A673 (cell line): ENCODE measurements around the gene PDGFB. TPM values are rescaled to one million over a fixed set of nuclear protein-coding genes. Genes with fewer than 3 reads are reported as not detected.

Source experiments
- BruUV-seq: library from RNA; stranded (reverse); fragments of 400-500 nt; replicated peaks from 2 replicates; lab custom pipeline; 2021; lab: Mats Ljungman, UMichigan
- CTCF ChIA-PET: fragments of 300-600 bp; sonication (Branson Sonifier 250); formaldehyde crosslinking; loops from one replicate; lab custom pipeline; 2022; ENCODE audit warnings: antibody characterized with exemption; lab: Charles Lee
- POLR2A ChIA-PET: fragments of 300-600 bp; sonication (Branson Sonifier 250); formaldehyde crosslinking; loops from one replicate; lab custom pipeline; 2022; ENCODE audit warnings: antibody characterized with exemption; ENCODE audit not compliant: low non-redundant PET; lab: Charles Lee
- DNase-seq: peaks from one replicate; pipeline ENCODE4 v3.0.0-alpha.2; 2015; ENCODE audit warnings: low spot score
- H3K27ac ChIP-seq: fragments of 200-600 bp; sonication (generic); 2 replicates; pipeline ENCODE4 v1.5.1; 2016; ENCODE audit warnings: mixed run types, low read depth, mild to moderate bottlenecking, mixed read lengths, antibody characterized with exemption, low read length; ENCODE audit not compliant: poor library complexity, severe bottlenecking
- H3K27me3 ChIP-seq: fragments of 200-600 bp; sonication (generic); replicated peaks from 2 replicates; pipeline ENCODE4 v1.6.1; 2017; ENCODE audit warnings: mixed run types, low read depth, mild to moderate bottlenecking, mixed read lengths, antibody characterized with exemption, low read length; ENCODE audit not compliant: insufficient read depth, poor library complexity
- H3K36me3 ChIP-seq: fragments of 200-600 bp; sonication (generic); 2 replicates; pipeline ENCODE4 v1.6.1; 2016; ENCODE audit warnings: mixed run types, mild to moderate bottlenecking, mixed read lengths, antibody characterized with exemption, low read length; ENCODE audit not compliant: insufficient read depth, poor library complexity, severe bottlenecking
- H3K4me1 ChIP-seq: fragments of 200-600 bp; sonication (generic); 2 replicates; pipeline ENCODE4 v1.6.1; 2017; ENCODE audit warnings: mixed run types, mild to moderate bottlenecking, mixed read lengths, antibody characterized with exemption, low read length; ENCODE audit not compliant: insufficient read depth, poor library complexity, severe bottlenecking
- H3K4me3 ChIP-seq: fragments of 200-600 bp; sonication (generic); 2 replicates; pipeline ENCODE4 v1.5.1; 2016; ENCODE audit warnings: low read depth, mixed run types, mild to moderate bottlenecking, mixed read lengths, low read length; ENCODE audit not compliant: poor library complexity, severe bottlenecking
- H3K9me3 ChIP-seq: fragments of 200-600 bp; sonication (generic); 2 replicates; pipeline ENCODE4 v1.6.1; 2016; ENCODE audit warnings: mixed run types, low read depth, mild to moderate bottlenecking, mixed read lengths, antibody characterized with exemption, low read length; ENCODE audit not compliant: poor library complexity, severe bottlenecking
- EZH2 ChIP-seq: fragments of 200-600 bp; sonication (generic); IDR thresholded peaks from 2 replicates; pipeline ENCODE4 v1.6.1; 2017; ENCODE audit warnings: borderline replicate concordance, low read depth, mild to moderate bottlenecking, mixed read lengths, antibody characterized with exemption, low read length; ENCODE audit not compliant: poor library complexity, severe bottlenecking
- intact Hi-C: fragments of 100-400 bp; cut with micrococcal nuclease; formaldehyde crosslinking; loops from one replicate; pipeline ENCODE4 v1.10.0; 2022; ENCODE audit not compliant: unreplicated experiment
- total RNA-seq: library from RNA; stranded (reverse); gene quantifications from 2 replicates; pipeline ENCODE4 v1.2.3, GENCODE V29; 2021
- TF ChIP-seq, protein P1 (sequence below): fragments of 300-800, 200-600 bp; sonication (generic); conservative IDR thresholded peaks from 2 replicates; pipeline ENCODE4 v1.5.1; 2017; ENCODE audit warnings: low read depth, mild to moderate bottlenecking, antibody characterized with exemption, low read length, moderate library complexity, mixed read lengths

Gene PDGFB
- total RNA-seq, 1 experiment from 2014 or later = 0.09 TPM

DNA sequence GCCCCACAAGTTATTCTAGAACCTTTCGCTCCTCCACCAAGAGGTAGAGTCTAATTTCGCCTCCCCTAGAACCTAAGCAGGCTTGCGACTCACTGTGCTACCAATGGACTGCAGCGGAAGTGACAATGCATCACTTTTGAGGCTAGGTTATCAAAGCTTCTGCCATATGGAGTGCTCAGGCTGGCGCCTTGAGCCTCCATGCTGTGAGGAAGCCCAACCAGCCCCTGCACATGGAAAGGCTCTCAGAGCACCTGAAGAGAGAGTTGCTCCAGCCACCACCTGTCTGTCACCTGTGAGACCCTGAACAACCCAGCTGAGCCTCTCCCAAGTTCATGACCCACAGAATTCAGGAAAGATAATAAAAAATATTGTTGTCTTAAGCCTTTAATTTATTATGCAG lies 63.0 kb downstream of the PDGFB start:
- H3K36me3 ChIP-seq = no peaks in the 10 kb centered on the region
- TF ChIP-seq, protein P1, sequence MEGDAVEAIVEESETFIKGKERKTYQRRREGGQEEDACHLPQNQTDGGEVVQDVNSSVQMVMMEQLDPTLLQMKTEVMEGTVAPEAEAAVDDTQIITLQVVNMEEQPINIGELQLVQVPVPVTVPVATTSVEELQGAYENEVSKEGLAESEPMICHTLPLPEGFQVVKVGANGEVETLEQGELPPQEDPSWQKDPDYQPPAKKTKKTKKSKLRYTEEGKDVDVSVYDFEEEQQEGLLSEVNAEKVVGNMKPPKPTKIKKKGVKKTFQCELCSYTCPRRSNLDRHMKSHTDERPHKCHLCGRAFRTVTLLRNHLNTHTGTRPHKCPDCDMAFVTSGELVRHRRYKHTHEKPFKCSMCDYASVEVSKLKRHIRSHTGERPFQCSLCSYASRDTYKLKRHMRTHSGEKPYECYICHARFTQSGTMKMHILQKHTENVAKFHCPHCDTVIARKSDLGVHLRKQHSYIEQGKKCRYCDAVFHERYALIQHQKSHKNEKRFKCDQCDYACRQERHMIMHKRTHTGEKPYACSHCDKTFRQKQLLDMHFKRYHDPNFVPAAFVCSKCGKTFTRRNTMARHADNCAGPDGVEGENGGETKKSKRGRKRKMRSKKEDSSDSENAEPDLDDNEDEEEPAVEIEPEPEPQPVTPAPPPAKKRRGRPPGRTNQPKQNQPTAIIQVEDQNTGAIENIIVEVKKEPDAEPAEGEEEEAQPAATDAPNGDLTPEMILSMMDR = no peak
- no peak for TF ChIP-seq EZH2
- no peaks in the 10 kb centered on the region for H3K9me3 ChIP-seq
- H3K27me3 ChIP-seq = no peaks in the 10 kb centered on the region
- ChIA-PET CTCF (no interaction called here), POLR2A (no interaction called here)
- DNase-seq = no peak
- no peak overlapping the region for H3K4me3 ChIP-seq
- intact Hi-C loops = no loop called here
- H3K4me1 ChIP-seq = no peaks in the 10 kb centered on the region
- no peak overlapping the region for H3K27ac ChIP-seq
- BruUV-seq = no TSS peak

DNA sequence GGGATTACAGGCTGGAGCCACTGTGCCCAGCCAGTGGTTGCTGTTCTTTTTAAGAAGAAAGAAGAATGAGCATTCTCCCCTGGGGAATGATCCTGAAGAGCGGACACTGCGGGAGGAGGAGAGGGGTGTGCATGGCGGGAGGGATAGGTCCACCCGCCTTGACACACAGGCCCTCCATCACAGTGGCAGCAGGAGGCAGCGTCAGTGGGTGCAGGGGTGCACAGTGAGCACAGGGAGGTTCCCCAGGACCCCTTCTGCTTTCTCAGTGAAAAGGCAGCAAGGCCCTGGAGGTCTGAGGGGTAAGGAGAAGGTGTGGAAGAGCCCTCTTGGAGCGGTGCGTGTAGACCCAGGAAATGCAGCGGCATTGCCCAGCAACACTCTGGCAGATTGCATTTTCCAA lies 63.4 kb downstream of the PDGFB start:
- no peaks in the 10 kb centered on the region for H3K36me3 ChIP-seq
- DNase-seq = no peak
- ChIA-PET CTCF (no interaction called here), POLR2A (no interaction called here)
- no peaks in the 10 kb centered on the region for H3K4me1 ChIP-seq
- no peak overlapping the region for H3K4me3 ChIP-seq
- H3K9me3 ChIP-seq = no peaks in the 10 kb centered on the region
- intact Hi-C loops = no loop called here
- BruUV-seq = no TSS peak
- no peak for TF ChIP-seq EZH2
- TF ChIP-seq, protein P1 = no peak
- no peak overlapping the region for H3K27ac ChIP-seq
- H3K27me3 ChIP-seq = no peaks in the 10 kb centered on the region

GRCh38 chr22:39179841-39180335 lies 64.9 kb downstream of the PDGFB start:
- TF ChIP-seq EZH2 = no peak
- TF ChIP-seq, protein P1 = no peak
- CTCF ChIA-PET = no interaction called here
- intact Hi-C loops = loop anchor here (10.0 kb wide), 2 partner anchors 65 to 865 kb away; partner anchors contain the start of gene PDGFB

More at GRCh38 chr22:39179841-39180335, 64.9 kb downstream of the PDGFB start:
- DNase-seq = no peak
- H3K4me1 ChIP-seq = peaks cover 6% of the 10 kb centered on the region
- no peak overlapping the region for H3K4me3 ChIP-seq
- H3K9me3 ChIP-seq = no peaks in the 10 kb centered on the region
- H3K27me3 ChIP-seq = no peaks in the 10 kb centered on the region
- no peaks in the 10 kb centered on the region for H3K36me3 ChIP-seq
- no TSS peak for BruUV-seq
- no peak overlapping the region for H3K27ac ChIP-seq
- POLR2A ChIA-PET = interaction anchor here (0.6 kb wide), 1 partner anchor 148 kb away, joined by 8 read pairs; no protein-coding TSS in a partner anchor
